Immature natural killer cell (primary cell): ENCODE data around the gene DEDD. TPM values are rescaled to one million over a fixed set of nuclear protein-coding genes. Genes with fewer than 3 reads are reported as not detected.

Experiments used
- DNase-seq, 3 donors: peaks; one replicate each; pipeline ENCODE4 v3.0.0; 2022; ENCODE audit warnings: mixed read lengths in 1 of 3
- H3K27ac Mint-ChIP-seq, 6 donors: one replicate each; pipeline ENCODE4 v1.8.0; 2020; ENCODE audit warnings: mixed read lengths in 6 of 6, mild to moderate bottlenecking in 5 of 6, inconsistent platforms in 4 of 6, moderate library complexity in 3 of 6
- H3K27me3 Mint-ChIP-seq, 3 donors: one replicate each; pipeline ENCODE4 v1.8.0; 2020 to 2021; ENCODE audit warnings: low read depth in 3 of 3, mild to moderate bottlenecking in 3 of 3, mixed read lengths in 3 of 3, moderate library complexity in 3 of 3, inconsistent platforms in 1 of 3
- H3K36me3 Mint-ChIP-seq, 3 donors: one replicate each; pipeline ENCODE4 v1.8.0; 2020; ENCODE audit warnings: mixed read lengths in 3 of 3, inconsistent platforms in 2 of 3, mild to moderate bottlenecking in 2 of 3
- H3K4me1 Mint-ChIP-seq, 2 donors: one replicate each; pipeline ENCODE4 v1.8.0; 2020; ENCODE audit warnings: inconsistent platforms in 2 of 2, mild to moderate bottlenecking in 2 of 2, mixed read lengths in 2 of 2, moderate library complexity in 1 of 2
- H3K4me3 Mint-ChIP-seq, 5 donors: one replicate each; pipeline ENCODE4 v1.8.0; 2020; ENCODE audit warnings: mild to moderate bottlenecking in 5 of 5, mixed read lengths in 5 of 5, inconsistent platforms in 3 of 5, moderate library complexity in 3 of 5
- H3K9me3 Mint-ChIP-seq, 6 donors: one replicate each; pipeline ENCODE4 v1.8.0; 2020; ENCODE audit warnings: mild to moderate bottlenecking in 6 of 6, mixed read lengths in 6 of 6, inconsistent platforms in 4 of 6, moderate library complexity in 3 of 6
- polyA plus RNA-seq, 3 donors: library from polyadenylated mRNA; unstranded; fragments of 300-500 nt; fragmentation: Illumina TruSeq; gene quantifications; one replicate each; pipeline ENCODE4 v1.2.3, GENCODE V29; 2021

DEDD gene
- polyA plus RNA-seq, 3 donors from 2014 or later: 27.5 to 43.8 (median 42.2) TPM

GRCh38 chr1:161159913-161160243 lies 27.4 kb upstream of the DEDD start:
- Mint-ChIP-seq H3K4me3 (peak overlapping the region; percentile 90 to 95 (median 93)), H3K36me3 (peaks cover 0 to 31% (median 10%) of the 10 kb centered on the region in 3 donors), H3K4me1 (peaks cover 44 to 75% of the 10 kb centered on the region in 2 donors), H3K9me3 (no peaks in the 10 kb centered on the region), H3K27me3 (peaks cover 1 to 5% (median 3%) of the 10 kb centered on the region in 3 donors), H3K27ac (peak overlapping the region; percentile 67 to 96 (median 90))
- no peak for DNase-seq

- peaks cover 1 to 6% (median 3%) of the 10 kb centered on the region in 3 donors for H3K27me3 Mint-ChIP-seq
- H3K36me3 Mint-ChIP-seq: peaks cover 0 to 30% (median 10%) of the 10 kb centered on the region in 3 donors
- peaks cover 48 to 76% of the 10 kb centered on the region in 2 donors for H3K4me1 Mint-ChIP-seq
- peak within 1 kb of the TSS; percentile 83 to 96 (median 92) for H3K27ac Mint-ChIP-seq
- H3K9me3 Mint-ChIP-seq: no peaks in the 10 kb centered on the region
- DNase-seq: peak; percentile 92 to 93 (median 93)
- H3K4me3 Mint-ChIP-seq: peak within 1 kb of the TSS; percentile 90 to 95 (median 93)
Measured at GRCh38 chr1:161159087-161159912, 26.8 kb upstream of the DEDD start, which contains the start of gene USP21. Gene USP21, plus strand, starts transcription at chr1:161159500. Its CDS starts 1,141 bp downstream, at chr1:161160641.

GRCh38 chr1:161158316-161159010 lies 26.0 kb upstream of the DEDD start:
- DNase-seq: no peak
- no peaks in the 10 kb centered on the region for H3K9me3 Mint-ChIP-seq
- peaks cover 7 to 14% (median 8%) of the 10 kb centered on the region in 3 donors for H3K27me3 Mint-ChIP-seq
- H3K27ac Mint-ChIP-seq: peak overlapping the region; percentile 83 to 96 (median 92)
- peak overlapping the region; percentile 90 to 95 (median 93) for H3K4me3 Mint-ChIP-seq
- H3K4me1 Mint-ChIP-seq: peaks cover 54 to 77% of the 10 kb centered on the region in 2 donors
- H3K36me3 Mint-ChIP-seq: peaks cover 0 to 25% (median 10%) of the 10 kb centered on the region in 3 donors

- DNase-seq: no peak
- Mint-ChIP-seq H3K27ac (peak overlapping the region; percentile 83 to 96 (median 92)), H3K9me3 (no peaks in the 10 kb centered on the region), H3K36me3 (peaks cover 0 to 20% (median 10%) of the 10 kb centered on the region in 3 donors), H3K27me3 (peaks cover 5 to 13% (median 8%) of the 10 kb centered on the region in 3 donors), H3K4me1 (peaks cover 56 to 76% of the 10 kb centered on the region in 2 donors), H3K4me3 (peak overlapping the region; percentile 7 to 95 (median 91))
Measured at GRCh38 chr1:161157867-161158266, 25.4 kb upstream of the DEDD start.

GRCh38 chr1:161153682-161154337 lies 21.3 kb upstream of the DEDD start, which contains the start of gene UFC1:
Gene UFC1, plus strand, starts transcription at chr1:161153978. Its CDS starts 20 bp downstream, at chr1:161153998.
- peak; percentile 83 to 89 (median 86) for DNase-seq
- peak within 1 kb of the TSS; percentile 98 to 100 (median 100) for H3K4me3 Mint-ChIP-seq
- peak within 1 kb of the TSS; percentile 99 to 100 (median 100) for H3K27ac Mint-ChIP-seq
- peaks cover 28 to 43% of the 10 kb centered on the region in 2 donors for H3K4me1 Mint-ChIP-seq
- no peaks in the 10 kb centered on the region for H3K9me3 Mint-ChIP-seq
- peaks cover 4 to 11% (median 5%) of the 10 kb centered on the region in 3 donors for H3K27me3 Mint-ChIP-seq
- H3K36me3 Mint-ChIP-seq: peaks cover 0 to 19% (median 10%) of the 10 kb centered on the region in 3 donors

- no peaks in the 10 kb centered on the region for H3K9me3 Mint-ChIP-seq
- peaks cover 4 to 11% (median 5%) of the 10 kb centered on the region in 3 donors for H3K27me3 Mint-ChIP-seq
- H3K4me3 Mint-ChIP-seq: peak overlapping the region; percentile 81 to 100 (median 99)
- H3K36me3 Mint-ChIP-seq: peaks cover 0 to 19% (median 10%) of the 10 kb centered on the region in 3 donors
- no peak for DNase-seq
- H3K4me1 Mint-ChIP-seq: peaks cover 23 to 37% of the 10 kb centered on the region in 2 donors
- H3K27ac Mint-ChIP-seq: peak overlapping the region; percentile 89 to 100 (median 100)
Measured at GRCh38 chr1:161153176-161153575, 20.7 kb upstream of the DEDD start.

GRCh38 chr1:161145832-161146231 lies 13.4 kb upstream of the DEDD start:
- Mint-ChIP-seq H3K9me3 (no peaks in the 10 kb centered on the region), H3K4me3 (no peak overlapping the region), H3K27ac (no peak overlapping the region), H3K27me3 (peaks cover 0 to 1% (median 0%) of the 10 kb centered on the region in 3 donors), H3K4me1 (no peaks in the 10 kb centered on the region), H3K36me3 (no peaks in the 10 kb centered on the region)
- no peak for DNase-seq

GRCh38 chr1:161140755-161141400 lies 8.4 kb upstream of the DEDD start:
- Mint-ChIP-seq H3K27ac (no peak overlapping the region), H3K4me3 (no peak overlapping the region), H3K9me3 (no peaks in the 10 kb centered on the region), H3K4me1 (peaks cover 0 to 5% of the 10 kb centered on the region in 2 donors), H3K27me3 (peaks cover 0 to 2% (median 0%) of the 10 kb centered on the region in 3 donors), H3K36me3 (peaks cover 0 to 6% (median 0%) of the 10 kb centered on the region in 3 donors)
- no peak for DNase-seq

- peak in 2 of 3 donors; percentile 26 to 38 for DNase-seq
- H3K27me3 Mint-ChIP-seq: peaks cover 0 to 2% (median 0%) of the 10 kb centered on the region in 3 donors
- peaks cover 3 to 10% of the 10 kb centered on the region in 2 donors for H3K4me1 Mint-ChIP-seq
- no peak overlapping the region for H3K4me3 Mint-ChIP-seq
- peaks cover 0 to 6% (median 0%) of the 10 kb centered on the region in 3 donors for H3K36me3 Mint-ChIP-seq
- H3K27ac Mint-ChIP-seq: no peak overlapping the region
- no peaks in the 10 kb centered on the region for H3K9me3 Mint-ChIP-seq
Measured at GRCh38 chr1:161139766-161140165, 7.3 kb upstream of the DEDD start.

GRCh38 chr1:161138431-161138830 lies 6.0 kb upstream of the DEDD start:
- no peak overlapping the region for H3K4me3 Mint-ChIP-seq
- DNase-seq: no peak
- peaks cover 0 to 2% (median 0%) of the 10 kb centered on the region in 3 donors for H3K27me3 Mint-ChIP-seq
- H3K27ac Mint-ChIP-seq: peak overlapping the region in 2 of 6 donors; percentile 12 to 31
- peaks cover 0 to 6% (median 0%) of the 10 kb centered on the region in 3 donors for H3K36me3 Mint-ChIP-seq
- H3K9me3 Mint-ChIP-seq: no peaks in the 10 kb centered on the region
- H3K4me1 Mint-ChIP-seq: peaks cover 3 to 10% of the 10 kb centered on the region in 2 donors

GRCh38 chr1:161137881-161138280 lies 5.4 kb upstream of the DEDD start:
- no peak for DNase-seq
- H3K27ac Mint-ChIP-seq: no peak overlapping the region
- H3K4me3 Mint-ChIP-seq: no peak overlapping the region
- H3K36me3 Mint-ChIP-seq: peaks cover 0 to 6% (median 0%) of the 10 kb centered on the region in 3 donors
- H3K9me3 Mint-ChIP-seq: no peaks in the 10 kb centered on the region
- H3K27me3 Mint-ChIP-seq: peaks cover 0 to 2% (median 0%) of the 10 kb centered on the region in 3 donors
- H3K4me1 Mint-ChIP-seq: peaks cover 3 to 10% of the 10 kb centered on the region in 2 donors

GRCh38 chr1:161133220-161133740 lies 813 bp upstream of the DEDD start:
- peaks cover 0 to 7% (median 0%) of the 10 kb centered on the region in 3 donors for H3K36me3 Mint-ChIP-seq
- no peak for DNase-seq
- no peak overlapping the region for H3K27ac Mint-ChIP-seq
- H3K4me3 Mint-ChIP-seq: no peak overlapping the region
- no peaks in the 10 kb centered on the region for H3K9me3 Mint-ChIP-seq
- H3K4me1 Mint-ChIP-seq: peaks cover 19 to 35% of the 10 kb centered on the region in 2 donors
- peaks cover 5 to 10% (median 7%) of the 10 kb centered on the region in 3 donors for H3K27me3 Mint-ChIP-seq
